NCI-H748 (cell line): ENCODE data around the gene EIF2A.

Experiments used
- DNase-seq: peaks from one replicate; lab custom pipeline; 2025; ENCODE audit not compliant: unreplicated experiment; lab: John Stamatoyannopoulos, UW

EIF2A gene

DNA sequence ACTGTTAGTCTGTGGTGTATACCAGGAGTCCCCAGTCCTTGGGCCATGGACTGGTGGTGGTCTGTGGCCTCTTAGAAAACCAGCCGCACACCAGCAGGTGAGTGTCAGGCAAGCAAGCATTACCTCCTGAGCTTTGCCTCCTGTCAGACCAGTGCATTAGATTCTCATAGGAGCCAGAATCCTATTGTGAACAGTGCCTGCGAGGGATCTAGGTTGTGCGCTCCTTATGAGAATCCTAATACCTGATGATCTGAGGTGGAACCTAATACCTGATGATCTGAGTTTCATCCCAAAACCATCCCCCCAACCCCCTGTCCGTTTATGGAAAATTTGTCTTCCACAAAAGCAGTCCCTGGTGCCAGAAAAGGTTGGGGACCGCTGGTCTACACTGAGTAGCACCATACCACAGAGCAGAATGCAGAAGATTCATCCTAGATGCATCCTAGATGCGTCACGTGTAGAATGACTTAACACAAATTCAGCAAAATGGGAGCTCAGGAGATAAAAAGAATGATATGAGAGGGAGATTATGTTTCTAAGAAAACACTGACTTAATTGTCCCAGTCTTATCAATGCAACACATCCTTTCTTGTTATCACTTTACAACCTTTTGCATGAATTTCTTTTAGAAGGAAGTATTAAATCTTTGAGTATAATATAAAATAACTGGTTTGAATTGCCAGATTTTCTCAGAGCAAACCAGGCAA lies 85.1 kb downstream of the EIF2A start:
- no peak for DNase-seq

DNA sequence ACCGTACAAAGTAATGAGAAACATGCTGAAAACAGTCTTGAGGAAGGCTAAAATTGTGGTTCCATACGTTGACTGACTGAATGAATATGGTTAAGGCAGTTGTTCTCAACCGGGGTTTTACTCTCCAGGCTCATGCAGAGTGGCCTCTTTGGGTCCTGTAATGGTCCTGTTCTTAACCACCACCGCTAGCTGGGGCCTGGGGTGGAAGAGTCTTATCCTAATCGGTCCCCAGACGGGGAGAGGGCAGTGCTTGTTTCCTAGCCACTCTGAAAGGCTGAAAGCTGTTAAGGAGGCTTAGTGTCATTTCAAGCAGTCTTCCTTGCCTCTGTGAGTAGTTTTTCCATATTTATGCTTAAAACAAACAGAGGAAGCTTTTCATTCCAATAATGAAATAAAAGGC lies 88.5 kb downstream of the EIF2A start:
- DNase-seq = no peak

DNA sequence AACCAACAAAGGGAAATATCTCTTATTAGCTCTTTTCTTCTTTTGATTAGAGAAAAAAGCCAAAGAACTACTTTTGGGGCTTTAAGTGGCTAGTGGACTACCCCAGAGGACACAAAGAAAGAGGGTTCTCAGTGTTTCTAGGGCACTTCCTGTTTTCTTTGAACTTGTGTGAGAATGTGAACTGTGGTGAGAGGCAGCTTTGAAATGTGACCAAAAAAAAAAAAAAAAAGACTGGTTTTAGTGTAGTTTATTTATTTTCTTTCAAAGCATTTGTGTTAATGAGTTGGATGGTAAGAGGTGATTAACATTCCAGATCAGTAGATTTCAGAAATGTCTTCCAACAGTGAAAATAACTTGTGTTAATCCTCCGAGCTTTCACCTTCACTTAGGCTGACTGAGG lies 88.9 kb downstream of the EIF2A start:
- no peak for DNase-seq
